Measurements from ENCODE around the gene SBSN.

The SBSN gene

GRCh38 chr19:35544110-35544802 lies 16.1 kb upstream of the SBSN start:
- Histone ChIP-seq H3K79me2 (ENCODE audit: insufficient read depth, low read length) (peaks cover 40% of the 10 kb centered on the region), H4K20me1 (ENCODE audit: insufficient read depth, low read length, poor library complexity, severe bottlenecking) (no peaks in the 10 kb centered on the region), H3K9ac (ENCODE audit: low read depth, low read length, poor library complexity, severe bottlenecking) (peak overlapping the region; percentile 99), H3F3A (ENCODE audit: low read depth) (no peaks in the 10 kb centered on the region), H3K4me3 (ENCODE audit: low read length, poor library complexity, severe bottlenecking) (peak overlapping the region; percentile 99), H3K4me1 (ENCODE audit: insufficient read depth, low read length, poor library complexity, severe bottlenecking) (peaks cover 39% of the 10 kb centered on the region), H3K27me3 (ENCODE audit: insufficient read depth, low read length, poor library complexity, severe bottlenecking) (no peaks in the 10 kb centered on the region), H3K9me2 (replicated peaks; ENCODE audit: low read depth, low read length) (no peaks in the 10 kb centered on the region), H3K36me3 (ENCODE audit: insufficient read depth, low read length) (no peaks in the 10 kb centered on the region), H3K9me3 (ENCODE audit: insufficient read depth, low read depth, low read length) (no peaks in the 10 kb centered on the region), H2AFZ (ENCODE audit: low read length) (no peak overlapping the region), H3K4me2 (ENCODE audit: low read depth, low read length, poor library complexity, severe bottlenecking) (peak overlapping the region; percentile 92)
- TF ChIP-seq CTCF (conservative IDR thresholded peaks at IDR 0.05; ENCODE audit: low read length) = no peak
- no peak for TF ChIP-seq EZH2phosphoT487 (IDR thresholded peaks at IDR 0.05; ENCODE audit: borderline replicate concordance)

DNA sequence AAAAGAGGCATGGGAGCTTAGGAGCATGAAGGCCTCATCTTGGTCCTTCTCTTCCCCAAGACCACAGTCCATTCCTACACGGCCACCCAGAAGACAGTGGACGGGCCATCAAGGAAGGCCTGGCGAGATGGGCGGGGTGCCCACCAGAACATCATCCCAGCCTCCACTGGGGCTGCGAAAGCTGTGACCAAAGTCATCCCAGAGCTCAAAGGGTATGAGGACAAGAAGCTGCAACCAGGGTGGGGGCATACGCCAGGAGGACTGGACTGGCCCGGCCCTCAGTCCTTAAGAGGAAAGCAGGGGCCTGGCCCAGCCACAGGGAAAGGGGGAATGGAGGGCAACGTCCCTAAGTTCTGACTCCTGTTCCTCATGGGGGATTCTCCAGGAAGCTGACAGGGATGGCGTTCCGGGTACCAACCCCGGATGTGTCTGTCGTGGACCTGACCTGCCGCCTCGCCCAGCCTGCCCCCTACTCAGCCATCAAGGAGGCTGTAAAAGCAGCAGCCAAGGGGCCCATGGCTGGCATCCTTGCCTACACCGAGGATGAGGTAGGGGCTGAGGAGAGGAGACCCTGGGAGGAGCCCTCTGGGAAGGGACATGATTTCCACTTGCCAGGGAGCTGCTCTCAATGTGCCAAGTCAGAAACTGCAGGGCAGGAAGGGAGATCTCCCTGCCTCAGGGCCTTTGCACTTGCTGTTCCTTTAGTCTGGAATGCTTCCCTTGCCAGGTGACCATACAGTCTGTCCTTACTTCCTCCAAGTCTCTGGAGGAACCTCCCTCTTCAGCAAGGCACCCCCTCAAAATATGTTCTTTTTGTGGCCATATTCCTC lies 15.4 kb upstream of the SBSN start:
- Histone ChIP-seq H2AFZ (ENCODE audit: low read length) (no peak overlapping the region), H3K79me2 (ENCODE audit: insufficient read depth, low read length) (peaks cover 40% of the 10 kb centered on the region), H3F3A (ENCODE audit: low read depth) (no peaks in the 10 kb centered on the region), H3K4me2 (ENCODE audit: low read depth, low read length, poor library complexity, severe bottlenecking) (peak overlapping the region; percentile 92), H3K4me3 (ENCODE audit: low read length, poor library complexity, severe bottlenecking) (peak overlapping the region; percentile 99), H3K27me3 (ENCODE audit: insufficient read depth, low read length, poor library complexity, severe bottlenecking) (no peaks in the 10 kb centered on the region), H3K4me1 (ENCODE audit: insufficient read depth, low read length, poor library complexity, severe bottlenecking) (peaks cover 40% of the 10 kb centered on the region), H3K36me3 (ENCODE audit: insufficient read depth, low read length) (no peaks in the 10 kb centered on the region), H4K20me1 (ENCODE audit: insufficient read depth, low read length, poor library complexity, severe bottlenecking) (no peaks in the 10 kb centered on the region), H3K9me3 (ENCODE audit: insufficient read depth, low read depth, low read length) (no peaks in the 10 kb centered on the region), H3K9ac (ENCODE audit: low read depth, low read length, poor library complexity, severe bottlenecking) (peak overlapping the region; percentile 99), H3K9me2 (replicated peaks; ENCODE audit: low read depth, low read length) (no peaks in the 10 kb centered on the region)
- no peak for TF ChIP-seq EZH2phosphoT487 (IDR thresholded peaks at IDR 0.05; ENCODE audit: borderline replicate concordance)
- TF ChIP-seq CTCF (conservative IDR thresholded peaks at IDR 0.05; ENCODE audit: low read length) = no peak

DNA sequence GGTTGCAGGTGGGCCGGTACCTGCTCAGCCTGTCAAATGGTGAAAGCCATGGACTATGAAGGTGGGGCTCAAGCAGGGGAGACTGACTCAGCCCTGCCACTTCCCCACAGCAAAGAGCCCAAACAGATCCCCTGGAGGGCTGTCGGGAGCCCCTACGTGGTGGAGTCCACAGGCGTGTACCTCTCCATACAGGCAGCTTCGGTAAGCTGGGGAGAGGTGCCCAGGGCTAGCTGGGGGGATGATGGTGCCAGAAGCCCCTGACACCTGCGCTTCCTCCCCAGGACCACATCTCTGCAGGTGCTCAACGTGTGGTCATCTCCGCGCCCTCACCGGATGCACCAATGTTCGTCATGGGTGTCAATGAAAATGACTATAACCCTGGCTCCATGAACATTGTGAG lies 14.1 kb upstream of the SBSN start:
- no peak overlapping the region for H3K4me3 ChIP-seq (ENCODE audit: low read length, poor library complexity, severe bottlenecking)
- H3K9ac ChIP-seq (ENCODE audit: low read depth, low read length, poor library complexity, severe bottlenecking) = no peak overlapping the region
- no peaks in the 10 kb centered on the region for H3F3A ChIP-seq (ENCODE audit: low read depth)
- H3K79me2 ChIP-seq (ENCODE audit: insufficient read depth, low read length) = peaks cover 40% of the 10 kb centered on the region
- no peak for TF ChIP-seq EZH2phosphoT487 (IDR thresholded peaks at IDR 0.05; ENCODE audit: borderline replicate concordance)
- no peak overlapping the region for H2AFZ ChIP-seq (ENCODE audit: low read length)
- peaks cover 40% of the 10 kb centered on the region for H3K4me1 ChIP-seq (ENCODE audit: insufficient read depth, low read length, poor library complexity, severe bottlenecking)
- H3K9me3 ChIP-seq (ENCODE audit: insufficient read depth, low read depth, low read length) = no peaks in the 10 kb centered on the region
- H4K20me1 ChIP-seq (ENCODE audit: insufficient read depth, low read length, poor library complexity, severe bottlenecking) = no peaks in the 10 kb centered on the region
- H3K9me2 ChIP-seq (replicated peaks; ENCODE audit: low read depth, low read length) = no peaks in the 10 kb centered on the region
- no peaks in the 10 kb centered on the region for H3K36me3 ChIP-seq (ENCODE audit: insufficient read depth, low read length)
- no peak overlapping the region for H3K4me2 ChIP-seq (ENCODE audit: low read depth, low read length, poor library complexity, severe bottlenecking)
- no peaks in the 10 kb centered on the region for H3K27me3 ChIP-seq (ENCODE audit: insufficient read depth, low read length, poor library complexity, severe bottlenecking)

Measured in Loucy (cell line).